SHP77 treated with DMSO at 0.1 percent for 48 hours (cell line): Measurements from ENCODE around the gene MTG1.
"Not testable (repeated sequence)": the region's sequence is repeated elsewhere in the genome, so short reads cannot be mapped to it uniquely, and the experiment has no call there.

Experiments used
- DNase-seq: peaks from one replicate; lab custom pipeline; 2025; lab: John Stamatoyannopoulos, UW

The MTG1 gene

GRCh38 chr10:133378251-133379096 is 15.5 kb upstream of the MTG1 start:
- DNase-seq, result no peak

- DNase-seq, result no peak
These were observed 14.7 kb upstream of the MTG1 start, which contains the start of gene PAOX for GRCh38 chr10:133379152-133379800. PAOX (plus strand) TSS chr10:133379262; CDS start chr10:133379317, 55 bp downstream.

- no peak for DNase-seq
These were observed 13.9 kb upstream of the MTG1 start for GRCh38 chr10:133379801-133380666.

DNA sequence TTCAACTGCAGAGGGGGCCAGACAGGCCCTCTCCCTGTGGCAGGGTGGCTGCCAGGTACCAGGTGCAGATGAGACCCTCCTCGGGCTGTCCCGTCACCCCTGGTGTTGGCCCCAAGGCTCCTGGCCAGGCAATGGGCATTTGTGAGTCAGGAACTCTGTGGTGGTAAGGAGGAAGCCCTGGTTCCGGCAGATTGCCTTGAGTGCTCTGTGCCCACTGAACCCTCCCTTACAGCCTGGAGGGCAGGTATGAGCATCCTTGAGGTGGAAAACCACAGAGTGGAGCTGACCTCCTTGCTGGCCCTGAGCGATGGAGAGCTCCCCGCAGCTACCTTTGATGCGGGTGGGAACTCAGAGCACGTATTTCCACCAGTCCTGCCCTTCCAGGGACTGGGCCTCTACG is 12.9 kb upstream of the MTG1 start:
- no peak for DNase-seq

DNA sequence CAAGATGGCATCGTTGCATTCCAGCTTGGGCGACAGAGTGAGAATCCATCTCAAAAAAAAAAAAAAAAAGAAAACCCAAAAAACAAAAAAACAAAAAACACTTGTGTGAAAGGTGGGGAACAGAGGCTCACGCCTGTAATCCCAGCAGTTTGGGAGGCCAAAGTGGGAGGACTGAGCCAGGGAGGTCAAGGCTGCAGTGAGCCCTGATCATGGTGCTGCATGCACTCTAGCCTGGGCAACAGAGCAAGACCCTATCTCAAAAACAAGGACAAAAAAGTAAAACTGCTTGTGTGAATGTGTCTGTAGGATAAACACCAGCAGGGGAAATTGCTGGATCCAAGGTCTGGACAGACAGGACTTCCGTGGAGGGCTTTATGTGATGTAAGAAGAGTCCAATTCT is 10.4 kb upstream of the MTG1 start:
- DNase-seq, result no peak

DNA sequence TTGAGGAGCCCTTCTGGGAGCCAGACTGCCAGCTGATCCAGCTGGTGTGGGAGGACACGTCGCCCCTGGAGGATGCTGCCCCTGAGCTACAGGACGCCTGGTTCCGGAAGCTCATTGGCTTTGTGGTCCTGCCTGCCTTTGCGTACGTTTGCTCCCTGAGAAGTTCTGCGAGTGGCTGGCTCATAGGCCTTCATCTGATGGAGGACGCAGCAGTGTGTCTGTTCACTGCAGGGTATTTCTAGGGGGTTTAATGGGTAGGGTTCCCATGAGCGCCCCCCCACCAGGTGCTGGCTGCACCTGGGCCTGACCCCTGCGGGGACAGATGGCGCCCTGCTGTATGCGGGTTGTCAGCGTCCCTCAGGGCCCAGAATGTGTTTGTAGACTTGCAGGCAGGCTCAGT is 9.9 kb upstream of the MTG1 start:
- no peak for DNase-seq

- no peak for DNase-seq
These were observed 8.7 kb upstream of the MTG1 start for GRCh38 chr10:133385214-133385613.

DNA sequence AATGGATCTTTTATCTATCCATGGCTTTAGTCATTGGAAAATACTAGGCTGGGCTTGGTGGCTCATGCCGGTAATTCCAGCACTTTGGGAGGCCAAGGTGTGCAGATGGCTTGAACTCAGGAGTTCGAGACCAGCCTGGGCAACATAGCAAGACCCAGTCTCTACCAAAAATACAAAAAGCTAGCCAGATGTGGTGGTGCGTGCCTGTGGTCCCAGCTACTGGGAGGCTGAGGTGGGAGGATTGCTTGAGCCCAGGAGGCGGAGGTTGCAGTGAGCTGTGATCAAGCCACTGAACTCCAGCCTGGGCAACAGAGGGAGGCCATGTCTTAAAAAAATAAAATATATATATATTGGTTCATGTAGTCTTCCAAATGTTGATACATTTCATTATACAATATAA is 7.0 kb upstream of the MTG1 start:
- DNase-seq, result not testable (repeated sequence)

DNA sequence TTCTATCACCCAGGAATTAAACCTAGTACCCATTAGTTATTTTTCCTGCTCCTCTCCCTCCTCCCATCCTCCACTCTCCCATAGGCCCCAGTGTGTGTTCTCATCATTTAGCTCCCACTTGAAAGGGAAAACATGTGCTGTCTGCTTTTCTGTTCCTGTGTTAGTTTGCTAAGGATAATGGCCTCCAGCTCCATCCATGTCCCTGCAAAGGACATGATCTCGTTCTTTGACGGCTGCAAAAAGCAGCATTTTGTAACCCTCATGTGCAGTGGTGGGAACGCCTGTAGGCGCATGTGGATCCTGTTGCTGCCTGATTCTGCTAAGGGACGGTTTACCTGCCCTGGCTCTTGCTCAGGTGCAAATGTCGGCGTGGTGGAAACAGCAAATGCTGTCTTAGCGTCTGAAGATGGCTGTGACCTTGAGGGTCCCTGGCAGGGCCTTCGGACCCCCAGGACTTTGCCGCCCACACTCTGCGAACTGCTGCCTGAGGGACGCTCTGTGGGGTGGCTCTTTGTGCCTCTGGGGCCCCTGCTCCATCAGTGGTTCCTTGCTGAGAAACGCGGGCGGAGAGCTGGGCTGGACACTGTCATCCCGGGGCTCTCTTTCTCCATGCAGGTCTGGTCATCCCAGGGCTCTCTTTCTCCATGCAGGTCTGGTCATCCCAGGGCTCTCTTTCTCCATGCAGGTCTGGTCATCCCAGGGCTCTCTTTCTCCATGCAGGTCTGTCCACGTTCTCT is 5.6 kb upstream of the MTG1 start:
- DNase-seq, result no peak

DNA sequence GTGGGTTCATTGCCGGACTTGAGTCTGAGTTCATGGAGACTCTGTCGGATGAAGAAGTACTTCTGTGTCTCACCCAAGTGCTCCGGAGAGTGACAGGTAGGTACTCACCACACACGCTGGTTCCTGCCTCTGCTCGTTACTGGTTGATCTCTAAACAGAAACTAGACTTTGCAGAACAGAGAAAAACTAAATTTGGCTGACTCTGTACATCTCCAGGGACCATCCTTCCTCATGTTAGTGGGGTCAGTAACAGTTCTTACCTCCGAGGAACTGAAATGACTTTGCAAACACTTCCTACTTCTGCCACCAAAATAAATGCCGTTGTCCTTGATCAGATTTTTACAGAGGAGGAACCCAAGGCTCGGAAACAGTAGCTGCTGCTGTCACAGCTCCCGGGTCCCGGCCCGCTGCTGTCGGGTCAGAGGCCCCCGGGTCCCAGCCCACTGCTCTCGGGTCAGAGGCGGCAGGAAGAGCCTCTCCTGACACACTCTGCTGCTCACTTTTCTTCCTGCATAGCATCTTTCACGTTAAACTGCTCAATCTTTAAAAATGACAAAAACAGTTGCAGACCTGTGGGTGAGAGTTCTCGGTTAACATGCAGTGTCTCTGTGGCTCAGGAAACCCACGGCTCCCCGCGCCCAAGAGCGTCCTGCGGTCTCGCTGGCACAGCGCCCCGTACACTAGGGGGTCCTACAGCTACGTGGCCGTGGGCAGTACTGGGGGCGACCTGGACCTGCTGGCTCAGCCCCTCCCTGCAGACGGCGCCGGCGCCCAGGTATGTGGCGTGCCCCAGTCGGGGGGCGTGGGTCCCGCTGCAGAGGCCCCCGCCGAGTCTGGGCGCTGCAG is 4.8 kb upstream of the MTG1 start:
- DNase-seq, result no peak

DNA sequence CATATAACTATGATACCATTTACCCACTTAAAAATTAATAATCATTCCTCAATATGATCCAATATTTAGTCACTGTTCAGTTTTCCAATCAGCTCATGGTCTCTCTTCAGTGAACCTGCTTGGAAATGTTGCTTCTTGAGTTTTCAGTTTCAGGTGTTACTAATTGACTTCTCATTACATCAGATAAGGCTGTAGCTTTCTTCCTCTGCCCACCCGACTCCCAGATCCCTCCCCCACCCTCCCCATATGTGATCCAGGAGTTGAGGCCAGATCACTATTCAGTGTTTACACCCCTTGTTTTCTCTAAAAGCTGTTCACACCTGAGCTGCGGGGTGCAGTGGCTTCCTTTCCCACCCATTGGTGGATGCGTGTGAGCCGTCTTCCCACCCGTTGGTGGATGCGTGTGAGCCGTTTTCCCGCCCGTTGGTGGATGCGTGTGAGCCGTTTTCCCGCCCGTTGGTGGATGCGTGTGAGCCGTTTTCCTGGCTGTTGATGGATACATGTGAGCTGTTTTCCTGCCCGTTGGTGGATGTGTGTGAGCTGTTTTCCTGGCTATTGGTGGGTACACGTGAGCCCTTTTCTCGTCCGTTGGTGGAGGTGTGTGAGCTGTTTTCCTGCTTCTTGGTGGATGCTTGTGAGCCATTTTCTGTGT is 3.2 kb upstream of the MTG1 start:
- no peak for DNase-seq

GRCh38 chr10:133391249-133391635 is 2.7 kb upstream of the MTG1 start:
- no peak for DNase-seq

GRCh38 chr10:133391761-133392518 is 2.0 kb upstream of the MTG1 start:
- DNase-seq, result no peak

DNA sequence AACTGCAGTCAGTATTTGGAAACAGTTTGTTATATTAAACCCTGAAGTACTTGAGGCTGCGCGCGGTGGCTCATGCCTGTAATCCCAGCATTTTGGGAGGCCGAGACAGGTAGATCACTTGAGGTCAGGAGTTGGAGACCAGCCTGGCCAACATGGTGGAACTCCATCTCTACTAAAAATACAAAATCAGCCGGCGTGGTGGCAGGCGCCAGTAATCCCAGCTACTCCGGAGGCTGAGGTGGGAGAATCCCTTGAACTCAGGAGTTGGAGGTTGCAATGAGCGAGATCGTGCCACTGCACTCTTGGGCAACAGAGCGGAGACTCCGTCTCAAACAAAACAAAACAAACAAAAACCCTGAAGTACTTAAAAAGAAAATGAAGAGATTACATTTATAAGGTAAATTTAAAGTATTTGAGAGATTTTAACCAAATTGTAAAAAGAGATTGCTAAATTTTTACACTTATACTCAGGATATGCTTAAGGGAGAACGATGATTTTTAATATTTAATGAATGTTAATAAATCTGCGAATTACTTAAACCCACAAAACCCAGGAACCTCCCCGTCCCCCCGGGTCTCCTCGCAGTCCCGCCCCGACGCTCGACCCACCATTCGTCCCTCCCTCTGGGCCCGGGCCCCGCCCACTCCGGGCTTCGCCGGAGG is 425 bp upstream of the MTG1 start:
- no peak for DNase-seq

DNA sequence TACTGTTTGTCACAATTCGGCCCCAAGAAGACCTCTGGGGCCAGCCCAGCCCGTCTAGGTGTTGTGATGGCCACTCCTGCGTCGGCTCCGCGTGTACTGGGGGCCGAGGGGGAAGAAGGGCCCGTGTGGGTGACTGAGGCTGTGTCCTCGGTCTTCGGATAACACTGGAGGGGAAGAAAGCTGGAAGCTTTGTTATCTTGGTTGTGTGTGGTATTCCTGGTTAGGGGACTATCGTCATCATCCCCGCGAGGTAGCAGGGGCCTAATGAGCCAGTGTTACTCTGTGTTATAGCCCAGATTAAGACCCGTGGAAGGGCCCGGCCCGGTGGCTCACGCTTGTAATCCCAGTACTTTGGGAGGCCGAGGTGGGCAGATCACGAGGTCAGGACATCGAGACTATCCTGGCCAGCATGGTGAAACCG is 854 bp downstream of the MTG1 start:
- no peak for DNase-seq

- DNase-seq, result no peak
These were observed 2.2 kb downstream of the MTG1 start for GRCh38 chr10:133396035-133396624.

- no peak for DNase-seq
These were observed 4.0 kb downstream of the MTG1 start for GRCh38 chr10:133397938-133398337.

- no peak for DNase-seq
These were observed 5.2 kb downstream of the MTG1 start for GRCh38 chr10:133399123-133399601.
